AG04449 (cell line): ENCODE data around the gene RPS6KL1.

Experiments
- CTCF ChIA-PET: fragments of 350-600 bp; formaldehyde crosslinking; extraction: SDS; loops from one replicate; lab custom pipeline; 2021; ENCODE audit warnings: antibody characterized with exemption; lab: Yijun Ruan, JAX
- POLR2A ChIA-PET: fragments of 400-600, 350-600 bp; formaldehyde crosslinking; extraction: SDS; loops from one replicate; lab custom pipeline; 2020; ENCODE audit warnings: antibody characterized with exemption, inconsistent platforms; lab: Yijun Ruan, JAX
- DNase-seq: peaks from one replicate; pipeline ENCODE4 v3.0.0-alpha.2; 2010; ENCODE audit warnings: low read depth, low spot score
- H3K4me3 ChIP-seq: 2 replicates; pipeline ENCODE4 v1.5.1; 2011; ENCODE audit warnings: low read depth, mild to moderate bottlenecking, control low read depth, low read length
- CTCF ChIP-seq: IDR thresholded peaks from one replicate; pipeline ENCODE4 v1.5.1; 2011; ENCODE audit warnings: mild to moderate bottlenecking, moderate library complexity, low read length, control low read depth, inconsistent platforms; ENCODE audit not compliant: insufficient read depth; ENCODE audit errors: missing control alignments

RPS6KL1 gene

GRCh38 chr14:74875941-74876913 is 46.8 kb downstream of the RPS6KL1 start, which contains the start of gene PROX2:
Gene PROX2 (minus strand): TSS chr14:74876145. CDS start chr14:74863834, 12,311 bp downstream.
- no peak within 1 kb of the TSS for H3K4me3 ChIP-seq
- POLR2A ChIA-PET = no interaction called here
- no peak for DNase-seq
- CTCF ChIA-PET = interaction anchor here (1.0 to 20.4 kb wide), 4 partner anchors 12 to 213 kb away, joined by 4 to 568 read pairs (median 84); no protein-coding TSS in a partner anchor
- no peak for TF ChIP-seq CTCF

- ChIA-PET POLR2A (no interaction called here), CTCF (interaction anchor here (12.5 to 20.4 kb wide), 2 partner anchors 13 to 31 kb away, joined by 163 to 568 read pairs; no protein-coding TSS in a partner anchor)
- no peak for DNase-seq
- TF ChIP-seq CTCF = no peak
- no peak overlapping the region for H3K4me3 ChIP-seq
Observed at GRCh38 chr14:74875204-74875603, 47.9 kb downstream of the RPS6KL1 start.

GRCh38 chr14:74871819-74872218 is 51.2 kb downstream of the RPS6KL1 start:
- POLR2A ChIA-PET = no interaction called here
- no peak for DNase-seq
- H3K4me3 ChIP-seq = no peak overlapping the region
- CTCF ChIA-PET = interaction anchor here (0.7 to 20.7 kb wide), 6 partner anchors 5 to 219 kb away, joined by 3 to 568 read pairs (median 23); partner anchors contain the start of genes DLST and PROX2
- no peak for TF ChIP-seq CTCF

DNA sequence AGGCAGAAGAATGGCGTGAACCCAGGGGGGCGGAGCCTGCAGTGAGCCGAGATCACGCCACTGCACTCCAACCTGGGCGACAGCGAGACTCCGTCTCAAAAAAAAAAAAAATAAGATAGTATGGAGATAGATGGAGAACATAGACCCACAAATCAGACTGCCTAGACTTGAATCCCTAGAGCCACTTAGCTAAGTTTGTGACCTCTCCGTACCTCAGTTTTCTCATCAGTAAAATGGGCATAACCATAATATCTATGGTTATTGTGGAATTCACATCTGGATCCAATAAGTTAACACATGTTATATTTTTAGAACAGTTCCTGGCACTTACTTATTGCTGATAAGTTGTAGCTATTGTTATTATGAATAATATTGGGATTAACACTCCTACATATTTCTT is 54.3 kb downstream of the RPS6KL1 start:
- no peak overlapping the region for H3K4me3 ChIP-seq
- DNase-seq = no peak
- POLR2A ChIA-PET = no interaction called here
- no peak for TF ChIP-seq CTCF
- CTCF ChIA-PET = interaction anchor here (0.8 to 20.7 kb wide), 6 partner anchors 7 to 220 kb away, joined by 3 to 568 read pairs (median 20); partner anchors contain the start of genes DLST and PROX2

GRCh38 chr14:74867673-74868072 is 55.4 kb downstream of the RPS6KL1 start:
- ChIA-PET CTCF (interaction anchor here (1.2 to 20.7 kb wide), 6 partner anchors 6 to 221 kb away, joined by 3 to 568 read pairs (median 20); partner anchors contain the start of genes DLST and PROX2), POLR2A (no interaction called here)
- no peak for DNase-seq
- no peak for TF ChIP-seq CTCF
- no peak overlapping the region for H3K4me3 ChIP-seq
